NCI-H345 (cell line): Measurements from ENCODE around the gene CDKN3.
A peak's percentile ranks its signal among the peaks of the same experiment; 100 is the strongest.

ENCODE experiments used
- DNase-seq: peaks from one replicate; lab custom pipeline; 2025; lab: John Stamatoyannopoulos, UW

CDKN3 gene

GRCh38 chr14:54396493-54397335, at the start of gene CDKN3:
Gene CDKN3, plus strand, starts transcription at chr14:54397007. Its CDS starts 62 bp downstream, at chr14:54397069.
- peak; percentile 99 for DNase-seq

- DNase-seq: no peak
Measured at GRCh38 chr14:54347044-54347443, 49.8 kb upstream of the CDKN3 start.

GRCh38 chr14:54348001-54348611, 48.7 kb upstream of the CDKN3 start:
- peak; percentile 68 for DNase-seq

GRCh38 chr14:54348923-54349620, 47.7 kb upstream of the CDKN3 start:
- no peak for DNase-seq

- no peak for DNase-seq
Measured at GRCh38 chr14:54349713-54350112, 47.1 kb upstream of the CDKN3 start.

- no peak for DNase-seq
Measured at GRCh38 chr14:54350203-54350602, 46.6 kb upstream of the CDKN3 start.

GRCh38 chr14:54353266-54353665, 43.5 kb upstream of the CDKN3 start:
- DNase-seq: no peak

GRCh38 chr14:54353694-54354093, 43.1 kb upstream of the CDKN3 start:
- no peak for DNase-seq

GRCh38 chr14:54354096-54354495, 42.7 kb upstream of the CDKN3 start:
- DNase-seq: no peak

- DNase-seq: no peak
Measured at GRCh38 chr14:54354968-54355641, 41.7 kb upstream of the CDKN3 start.

GRCh38 chr14:54355698-54356097, 41.1 kb upstream of the CDKN3 start:
- no peak for DNase-seq

- peak; percentile 7 for DNase-seq
Measured at GRCh38 chr14:54356172-54356571, 40.6 kb upstream of the CDKN3 start.

- DNase-seq: no peak
Measured at GRCh38 chr14:54360667-54361066, 36.1 kb upstream of the CDKN3 start.

- DNase-seq: no peak
Measured at GRCh38 chr14:54362089-54362504, 34.7 kb upstream of the CDKN3 start.

- no peak for DNase-seq
Measured at GRCh38 chr14:54362759-54363437, 33.9 kb upstream of the CDKN3 start.

GRCh38 chr14:54364555-54365415, 32.0 kb upstream of the CDKN3 start:
- no peak for DNase-seq

- peak; percentile 23 for DNase-seq
Measured at GRCh38 chr14:54366736-54367735, 29.8 kb upstream of the CDKN3 start.

GRCh38 chr14:54368291-54368690, 28.5 kb upstream of the CDKN3 start:
- no peak for DNase-seq

- no peak for DNase-seq
Measured at GRCh38 chr14:54369343-54369742, 27.5 kb upstream of the CDKN3 start.
